ENCODE measurements around the gene MEGF11. TPM values are rescaled to one million over a fixed set of nuclear protein-coding genes. Genes with fewer than 3 reads are reported as not detected.

Gene MEGF11
- total RNA-seq, 4 donors from 2014 or later = not detected

DNA sequence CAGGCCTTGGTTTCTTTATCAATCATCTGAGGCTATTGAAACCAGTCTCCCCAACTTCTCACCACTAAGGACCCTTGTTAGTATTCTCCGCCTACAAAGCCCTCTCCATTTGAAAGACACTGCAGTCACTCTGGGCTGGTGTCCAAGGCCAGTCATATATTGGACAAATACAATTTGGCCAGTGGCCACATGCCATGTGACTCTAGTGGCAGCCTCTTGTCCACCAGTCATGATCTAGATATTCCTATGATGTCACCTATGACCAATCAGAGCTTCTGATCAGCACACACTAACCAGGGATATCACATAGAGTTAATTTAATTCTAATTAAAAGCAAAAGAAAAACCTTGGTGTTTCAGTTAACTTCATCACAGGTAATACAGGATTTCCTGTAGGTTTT lies 316.1 kb downstream of the MEGF11 start:
- Histone ChIP-seq H3K36me3 (no peaks in the 10 kb centered on the region), H3K9me3 (no peaks in the 10 kb centered on the region), H3K27ac (no peak overlapping the region), H3K27me3 (no peaks in the 10 kb centered on the region), H3K4me1 (no peaks in the 10 kb centered on the region), H3K4me3 (no peak overlapping the region)
- no peak for DNase-seq
- no peak for TF ChIP-seq CTCF (IDR thresholded peaks at IDR 0.05)
- no peak for TF ChIP-seq POLR2A (IDR thresholded peaks at IDR 0.05)

- no peak for TF ChIP-seq POLR2A (IDR thresholded peaks at IDR 0.05)
- TF ChIP-seq CTCF (IDR thresholded peaks at IDR 0.05) = no peak
- H3K4me1 ChIP-seq = no peaks in the 10 kb centered on the region
- no peak overlapping the region for H3K27ac ChIP-seq
- H3K4me3 ChIP-seq = no peak overlapping the region
- no peak for DNase-seq
- H3K27me3 ChIP-seq = no peaks in the 10 kb centered on the region
- no peaks in the 10 kb centered on the region for H3K9me3 ChIP-seq
- H3K36me3 ChIP-seq = no peaks in the 10 kb centered on the region
Measured at GRCh38 chr15:65937054-65937453, 316.5 kb downstream of the MEGF11 start.

DNA sequence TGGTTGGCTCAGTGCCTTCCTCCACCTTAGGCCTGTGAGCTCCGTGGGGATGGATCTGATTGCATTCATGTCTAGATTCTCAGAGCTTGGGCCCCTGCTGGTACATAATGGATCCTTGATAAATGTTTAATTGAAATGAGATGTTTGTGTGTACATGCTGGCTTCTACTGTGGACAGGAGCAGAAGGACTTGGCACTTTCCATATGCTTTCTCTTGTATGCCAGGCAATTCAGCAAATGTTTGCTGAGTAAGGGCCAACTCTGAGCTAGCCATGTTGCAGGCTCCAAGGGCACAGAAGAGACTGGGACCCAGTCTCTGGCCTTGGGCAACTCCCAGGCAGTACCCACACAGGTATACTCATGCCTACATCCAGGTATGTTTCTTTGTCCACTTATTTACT lies 317.3 kb downstream of the MEGF11 start:
- Histone ChIP-seq H3K27me3 (no peaks in the 10 kb centered on the region), H3K36me3 (no peaks in the 10 kb centered on the region), H3K27ac (no peak overlapping the region), H3K4me3 (no peak overlapping the region), H3K4me1 (no peaks in the 10 kb centered on the region), H3K9me3 (no peaks in the 10 kb centered on the region)
- no peak for DNase-seq
- TF ChIP-seq POLR2A (IDR thresholded peaks at IDR 0.05) (no peak), CTCF (IDR thresholded peaks at IDR 0.05) (no peak)

GRCh38 chr15:65935391-65935790 lies 318.2 kb downstream of the MEGF11 start:
- no peaks in the 10 kb centered on the region for H3K27me3 ChIP-seq
- no peak overlapping the region for H3K4me3 ChIP-seq
- H3K36me3 ChIP-seq = no peaks in the 10 kb centered on the region
- TF ChIP-seq CTCF (IDR thresholded peaks at IDR 0.05) (no peak), POLR2A (IDR thresholded peaks at IDR 0.05) (no peak)
- H3K27ac ChIP-seq = no peak overlapping the region
- no peaks in the 10 kb centered on the region for H3K9me3 ChIP-seq
- no peaks in the 10 kb centered on the region for H3K4me1 ChIP-seq
- DNase-seq = no peak

GRCh38 chr15:65931221-65931620 lies 322.3 kb downstream of the MEGF11 start:
- DNase-seq = no peak
- Histone ChIP-seq H3K27me3 (no peaks in the 10 kb centered on the region), H3K4me3 (no peak overlapping the region), H3K4me1 (no peaks in the 10 kb centered on the region), H3K36me3 (no peaks in the 10 kb centered on the region), H3K9me3 (no peaks in the 10 kb centered on the region), H3K27ac (no peak overlapping the region)
- no peak for TF ChIP-seq CTCF (IDR thresholded peaks at IDR 0.05)
- no peak for TF ChIP-seq POLR2A (IDR thresholded peaks at IDR 0.05)

DNA sequence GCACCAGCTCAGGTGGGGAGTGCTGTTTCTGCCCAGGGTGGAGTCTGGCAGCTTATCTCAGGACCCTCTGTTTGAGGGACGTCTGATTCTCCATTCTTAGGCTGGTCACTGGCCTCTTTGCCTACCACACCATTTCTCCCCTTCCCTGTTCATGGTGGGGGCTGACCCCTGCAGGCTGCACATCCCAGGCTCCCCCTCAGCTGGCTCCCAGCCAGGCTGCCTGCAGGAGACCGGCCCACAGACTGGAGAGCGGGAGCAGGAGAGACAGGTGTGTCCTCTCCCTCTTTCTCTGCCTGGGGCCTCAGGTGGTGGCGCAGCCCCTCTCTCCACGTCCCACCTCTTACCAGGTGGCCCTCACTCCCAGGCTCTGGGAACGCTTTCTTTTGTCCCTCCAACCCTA lies 323.4 kb downstream of the MEGF11 start:
- TF ChIP-seq CTCF (IDR thresholded peaks at IDR 0.05) = no peak
- no peak for TF ChIP-seq POLR2A (IDR thresholded peaks at IDR 0.05)
- DNase-seq = no peak
- H3K27me3 ChIP-seq = no peaks in the 10 kb centered on the region

More for the DNA sequence above, 323.4 kb downstream of the MEGF11 start:
- Histone ChIP-seq H3K36me3 (no peaks in the 10 kb centered on the region), H3K27ac (no peak overlapping the region), H3K4me1 (no peaks in the 10 kb centered on the region), H3K9me3 (no peaks in the 10 kb centered on the region), H3K4me3 (no peak overlapping the region)

Data from Peyer's patch (tissue), 4 donors.